GM18502 (cell line): Measurements from ENCODE around the gene ZC3H18.

Experiments used
- ATAC-seq: cut with Tn5 transposase; IDR thresholded peaks from one replicate; pipeline ENCODE4 v1.9.1; 2021; ENCODE audit warnings: mild to moderate bottlenecking; ENCODE audit not compliant: unreplicated experiment, poor library complexity

ZC3H18 gene

GRCh38 chr16:88634141-88634993 is 64.2 kb downstream of the ZC3H18 start:
- ATAC-seq: peak; percentile 38

GRCh38 chr16:88634994-88635670 is 64.9 kb downstream of the ZC3H18 start:
- no peak for ATAC-seq

- ATAC-seq: no peak
These were observed 65.6 kb downstream of the ZC3H18 start for GRCh38 chr16:88635671-88636319.

- no peak for ATAC-seq
These were observed 66.5 kb downstream of the ZC3H18 start for GRCh38 chr16:88636488-88637265.

- ATAC-seq: no peak
These were observed 68.4 kb downstream of the ZC3H18 start, which contains the start of gene IL17C for GRCh38 chr16:88638323-88639230. Gene IL17C (plus strand): TSS chr16:88638572. CDS start chr16:88638642, 70 bp downstream.

GRCh38 chr16:88639231-88640038 is 69.2 kb downstream of the ZC3H18 start:
- ATAC-seq: no peak

GRCh38 chr16:88640039-88640495 is 69.9 kb downstream of the ZC3H18 start:
- no peak for ATAC-seq

- ATAC-seq: no peak
These were observed 70.5 kb downstream of the ZC3H18 start for GRCh38 chr16:88640498-88641247.

GRCh38 chr16:88642881-88643643 is 72.9 kb downstream of the ZC3H18 start:
- ATAC-seq: no peak

- no peak for ATAC-seq
These were observed 73.4 kb downstream of the ZC3H18 start for GRCh38 chr16:88643644-88643932.

- no peak for ATAC-seq
These were observed 75.3 kb downstream of the ZC3H18 start for GRCh38 chr16:88645455-88645854.

- no peak for ATAC-seq
These were observed 75.7 kb downstream of the ZC3H18 start for GRCh38 chr16:88645941-88646340.

GRCh38 chr16:88646345-88647034 is 76.3 kb downstream of the ZC3H18 start:
- ATAC-seq: no peak

- no peak for ATAC-seq
These were observed 77.2 kb downstream of the ZC3H18 start for GRCh38 chr16:88647178-88648070.

GRCh38 chr16:88649195-88649923 is 79.2 kb downstream of the ZC3H18 start:
- ATAC-seq: no peak
